ENCODE data around the gene USP21. TPM values are rescaled to one million over a fixed set of nuclear protein-coding genes. Genes with fewer than 3 reads are reported as not detected.

USP21 gene
- total RNA-seq, 2 experiments from 2014 or later, result 44.4 to 45.6 TPM

DNA sequence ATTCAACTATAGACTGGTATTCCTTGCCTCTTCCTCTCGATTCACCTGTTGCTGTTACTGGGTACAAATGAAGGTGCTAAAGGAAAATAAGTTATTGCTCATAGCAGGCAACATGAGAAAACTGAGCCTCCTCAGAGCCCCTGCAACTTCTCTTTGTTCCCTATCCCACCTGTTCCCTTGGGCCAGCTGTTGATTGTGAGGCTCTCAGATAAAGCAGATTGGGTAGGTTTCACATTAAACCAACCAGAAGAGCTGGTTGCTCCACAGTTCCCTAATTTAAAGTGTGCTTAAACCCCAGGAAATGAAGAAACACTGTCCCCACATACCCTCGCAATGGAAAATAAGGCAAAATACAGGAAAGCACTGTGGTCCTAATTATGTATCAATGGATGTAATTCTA lies 31.7 kb upstream of the USP21 start:
- Mint-ChIP-seq H3K4me1 (ENCODE audit: low read depth) (peaks cover 53% of the 10 kb centered on the region), H3K27me3 (no peaks in the 10 kb centered on the region), H3K27ac (peak overlapping the region; percentile 65), H3K9me3 (no peaks in the 10 kb centered on the region), H3K4me3 (no peak overlapping the region), H3K36me3 (ENCODE audit: low read depth) (peaks cover 88% of the 10 kb centered on the region)
- no peaks in the 10 kb centered on the region for H3K27me3 ChIP-seq (ENCODE audit: control insufficient read depth in 1 of 2, insufficient read depth in 2 of 2, low read length in 2 of 2)
- TF ChIP-seq, protein P1, sequence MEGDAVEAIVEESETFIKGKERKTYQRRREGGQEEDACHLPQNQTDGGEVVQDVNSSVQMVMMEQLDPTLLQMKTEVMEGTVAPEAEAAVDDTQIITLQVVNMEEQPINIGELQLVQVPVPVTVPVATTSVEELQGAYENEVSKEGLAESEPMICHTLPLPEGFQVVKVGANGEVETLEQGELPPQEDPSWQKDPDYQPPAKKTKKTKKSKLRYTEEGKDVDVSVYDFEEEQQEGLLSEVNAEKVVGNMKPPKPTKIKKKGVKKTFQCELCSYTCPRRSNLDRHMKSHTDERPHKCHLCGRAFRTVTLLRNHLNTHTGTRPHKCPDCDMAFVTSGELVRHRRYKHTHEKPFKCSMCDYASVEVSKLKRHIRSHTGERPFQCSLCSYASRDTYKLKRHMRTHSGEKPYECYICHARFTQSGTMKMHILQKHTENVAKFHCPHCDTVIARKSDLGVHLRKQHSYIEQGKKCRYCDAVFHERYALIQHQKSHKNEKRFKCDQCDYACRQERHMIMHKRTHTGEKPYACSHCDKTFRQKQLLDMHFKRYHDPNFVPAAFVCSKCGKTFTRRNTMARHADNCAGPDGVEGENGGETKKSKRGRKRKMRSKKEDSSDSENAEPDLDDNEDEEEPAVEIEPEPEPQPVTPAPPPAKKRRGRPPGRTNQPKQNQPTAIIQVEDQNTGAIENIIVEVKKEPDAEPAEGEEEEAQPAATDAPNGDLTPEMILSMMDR (IDR thresholded peaks at IDR 0.05), result no peak
- ChIA-PET CTCF (interaction anchor here (0.8 to 1.0 kb wide), 2 partner anchors 56 to 261 kb away, joined by 3 read pairs; no protein-coding TSS in a partner anchor), POLR2A (interaction anchor here (0.6 to 1.7 kb wide), 4 partner anchors 10 to 30 kb away, joined by 3 to 8 read pairs (median 4); partner anchors contain the start of genes NIT1, PFDN2 and UFC1)
- ATAC-seq (ENCODE audit: poor library complexity), result no peak
- no peak overlapping the region for H3K27ac ChIP-seq (ENCODE audit: low read depth in 1 of 2, low read length in 2 of 2)
- no peak for DNase-seq
- no peak overlapping the region for H3K4me3 ChIP-seq (ENCODE audit: low read length)
- H3K4me1 ChIP-seq (ENCODE audit: insufficient read depth, low read length), result peaks cover 29% of the 10 kb centered on the region
- intact Hi-C loops (cut with DNase I, micrococcal nuclease), result no loop called here
- no peaks in the 10 kb centered on the region for H3K9me3 ChIP-seq (ENCODE audit: control insufficient read depth in 1 of 2, insufficient read depth in 1 of 2, low read length in 2 of 2)
- H3K36me3 ChIP-seq (ENCODE audit: insufficient read depth, low read length), result peaks cover 65% of the 10 kb centered on the region

DNA sequence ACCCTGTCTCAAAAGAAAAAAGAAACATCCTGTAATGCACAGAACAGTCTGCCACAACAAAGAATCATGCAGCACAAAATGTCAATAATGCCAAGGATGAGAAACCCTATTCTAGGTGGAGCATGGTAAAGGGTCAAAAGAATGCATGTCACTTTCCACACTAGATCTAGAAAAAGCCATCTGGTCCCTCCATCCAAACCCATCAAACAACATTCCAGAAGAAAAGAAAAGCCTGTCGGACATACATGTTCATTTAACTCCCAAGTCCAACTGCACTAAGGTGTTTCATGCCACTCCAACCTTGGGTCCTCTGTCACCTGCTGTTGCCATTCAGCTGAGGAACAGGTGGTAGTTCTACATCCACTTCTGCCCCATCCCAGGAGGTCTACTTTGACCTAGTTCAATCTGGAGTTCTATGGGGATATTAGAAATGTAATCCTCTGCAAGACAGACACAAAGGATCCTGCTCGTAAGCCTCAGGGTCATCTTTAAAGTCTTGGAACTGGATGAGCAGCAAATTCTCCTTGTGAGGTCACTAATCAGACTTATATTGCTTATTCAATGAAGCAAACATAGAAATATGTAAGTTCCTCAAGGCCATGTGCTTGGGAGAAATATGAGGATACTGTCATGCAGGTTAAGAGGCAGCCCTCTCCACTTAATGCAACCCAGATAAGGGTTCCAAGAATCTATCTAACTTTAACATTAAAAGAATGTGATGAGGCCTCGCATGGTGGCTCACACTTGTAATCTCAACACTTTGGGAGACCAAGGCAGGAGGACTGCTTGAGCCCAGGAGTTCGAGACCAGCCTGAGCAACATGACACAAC lies 30.5 kb upstream of the USP21 start:
- CTCF ChIA-PET, result interaction anchor here (1.7 kb wide), 1 partner anchor 24 kb away, joined by 3 read pairs; no protein-coding TSS in a partner anchor
- no peak overlapping the region for H3K4me3 Mint-ChIP-seq

DNA sequence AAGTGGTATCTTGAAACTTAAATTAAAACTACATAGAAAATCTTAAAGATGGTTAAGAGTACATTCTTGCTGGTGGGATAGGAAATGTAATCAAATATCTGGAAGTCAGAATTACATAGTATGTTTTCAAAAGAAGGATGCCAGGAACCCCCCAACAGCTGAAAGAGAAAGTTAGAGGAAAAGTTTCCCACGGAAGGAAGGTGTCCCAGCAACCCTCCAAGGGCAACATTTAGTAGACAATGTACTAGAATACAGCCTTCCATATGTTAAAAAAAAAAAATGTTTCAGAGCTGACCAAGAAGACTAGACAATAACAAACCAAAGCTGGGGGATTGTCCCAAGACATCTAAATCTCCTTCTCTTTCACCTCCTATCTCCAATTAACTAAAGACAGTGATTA lies 29.0 kb upstream of the USP21 start:
- Mint-ChIP-seq H3K36me3 (ENCODE audit: low read depth) (peaks cover 62% of the 10 kb centered on the region), H3K4me1 (ENCODE audit: low read depth) (peaks cover 53% of the 10 kb centered on the region), H3K27me3 (no peaks in the 10 kb centered on the region), H3K9me3 (no peaks in the 10 kb centered on the region), H3K4me3 (no peak overlapping the region), H3K27ac (no peak overlapping the region)
- Histone ChIP-seq H3K27me3 (ENCODE audit: control insufficient read depth in 1 of 2, insufficient read depth in 2 of 2, low read length in 2 of 2) (no peaks in the 10 kb centered on the region), H3K27ac (ENCODE audit: low read depth in 1 of 2, low read length in 2 of 2) (peak overlapping the region in 1 of 2 donors; percentile 20), H3K4me3 (ENCODE audit: low read length) (no peak overlapping the region), H3K36me3 (ENCODE audit: insufficient read depth, low read length) (peaks cover 40% of the 10 kb centered on the region), H3K9me3 (ENCODE audit: control insufficient read depth in 1 of 2, insufficient read depth in 1 of 2, low read length in 2 of 2) (no peaks in the 10 kb centered on the region), H3K4me1 (ENCODE audit: insufficient read depth, low read length) (peaks cover 49% of the 10 kb centered on the region)
- TF ChIP-seq, protein P1 (IDR thresholded peaks at IDR 0.05), result no peak
- DNase-seq (no peak), ATAC-seq (ENCODE audit: poor library complexity) (no peak)
- CTCF ChIA-PET, result interaction anchor here (2.3 kb wide), 1 partner anchor 35 kb away, joined by 5 read pairs; the partner anchor contains the start of gene PPOX
- POLR2A ChIA-PET, result interaction anchor here (0.9 to 3.1 kb wide), 3 partner anchors 12 to 61 kb away, joined by 4 to 35 read pairs (median 5); partner anchors contain the start of genes ARHGAP30, NIT1 and PFDN2
- intact Hi-C loops (cut with DNase I, micrococcal nuclease), result loop anchor here (5.0 to 10.0 kb wide), 2 partner anchors 37 to 845 kb away; partner anchors contain the start of genes PPOX (in 2 of the 2) and PEX19 (in 1 of the 2)

More for the DNA sequence above, 30.5 kb upstream of the USP21 start:
- H3K4me1 Mint-ChIP-seq (ENCODE audit: low read depth), result peaks cover 53% of the 10 kb centered on the region
- no peak for ATAC-seq (ENCODE audit: poor library complexity)
- H3K9me3 ChIP-seq (ENCODE audit: control insufficient read depth in 1 of 2, insufficient read depth in 1 of 2, low read length in 2 of 2), result no peaks in the 10 kb centered on the region
- intact Hi-C loops (cut with DNase I, micrococcal nuclease), result no loop called here
- no peaks in the 10 kb centered on the region for H3K27me3 Mint-ChIP-seq
- H3K27ac ChIP-seq (ENCODE audit: low read depth in 1 of 2, low read length in 2 of 2), result no peak overlapping the region
- H3K36me3 Mint-ChIP-seq (ENCODE audit: low read depth), result peaks cover 76% of the 10 kb centered on the region
- POLR2A ChIA-PET, result interaction anchor here (1.7 kb wide), 1 partner anchor 11 kb away, joined by 8 read pairs; the partner anchor contains the start of genes NIT1 and PFDN2
- H3K36me3 ChIP-seq (ENCODE audit: insufficient read depth, low read length), result peaks cover 54% of the 10 kb centered on the region
- no peak overlapping the region for H3K4me3 ChIP-seq (ENCODE audit: low read length)
- H3K27me3 ChIP-seq (ENCODE audit: control insufficient read depth in 1 of 2, insufficient read depth in 2 of 2, low read length in 2 of 2), result no peaks in the 10 kb centered on the region
- peaks cover 39% of the 10 kb centered on the region for H3K4me1 ChIP-seq (ENCODE audit: insufficient read depth, low read length)
- no peak for DNase-seq
- TF ChIP-seq, protein P1 (IDR thresholded peaks at IDR 0.05), result no peak
- peak overlapping the region; percentile 65 for H3K27ac Mint-ChIP-seq
- no peaks in the 10 kb centered on the region for H3K9me3 Mint-ChIP-seq

All from CD4-positive, alpha-beta T cell (primary cell).